Fibroblast of lung (primary cell): ENCODE data around the gene CLSTN2. TPM values are rescaled to one million over a fixed set of nuclear protein-coding genes. Genes with fewer than 3 reads are reported as not detected.

Experiments
- DNase-seq, 2 donors: peaks; one replicate each; pipeline versions ENCODE4 v3.0.0 to v3.0.0-alpha.2; 2010; ENCODE audit warnings: low read depth in 2 of 2
- H2AFZ ChIP-seq: 2 replicates; pipeline ENCODE4 v1.5.1; 2012; ENCODE audit warnings: low read length, control low read depth, inconsistent platforms
- H3K27ac ChIP-seq: 2 replicates; pipeline ENCODE4 v1.5.1; 2011; ENCODE audit warnings: low read length, control low read depth; ENCODE audit not compliant: insufficient read depth
- H3K27me3 ChIP-seq: 2 replicates; pipeline ENCODE4 v1.5.1; 2011; ENCODE audit warnings: mild to moderate bottlenecking, low read length; ENCODE audit not compliant: control insufficient read depth, insufficient read depth
- H3K36me3 ChIP-seq: 2 replicates; pipeline ENCODE4 v1.5.1; 2011; ENCODE audit warnings: low read length; ENCODE audit not compliant: control insufficient read depth, insufficient read depth
- H3K4me1 ChIP-seq: 2 replicates; pipeline ENCODE4 v1.5.1; 2011; ENCODE audit warnings: low read length; ENCODE audit not compliant: control insufficient read depth, insufficient read depth; ENCODE audit errors: extremely low read depth
- H3K4me2 ChIP-seq: 2 replicates; pipeline ENCODE4 v1.5.1; 2011; ENCODE audit warnings: low read length, control low read depth; ENCODE audit not compliant: insufficient read depth; ENCODE audit errors: extremely low read depth
- H3K4me3 ChIP-seq, 4 experiments: fragments of 200-600 bp in 1 of 4; sonication (generic) in 1 of 4; replicated peaks in 1 of 4; 2 replicates each; pipeline ENCODE4 v1.5.1; 2011 to 2016; ENCODE audit warnings: low read length in 4 of 4, low read depth in 3 of 4, mild to moderate bottlenecking in 3 of 4, control low read depth in 2 of 4, inconsistent platforms in 1 of 4, mixed read lengths in 1 of 4; ENCODE audit not compliant: insufficient read depth in 1 of 4; ENCODE audit errors: control extremely low read depth in 1 of 4
- H3K79me2 ChIP-seq: 2 replicates; pipeline ENCODE4 v1.5.1; 2012; ENCODE audit warnings: mild to moderate bottlenecking, low read length, inconsistent platforms; ENCODE audit not compliant: control insufficient read depth, insufficient read depth
- H3K9ac ChIP-seq: 2 replicates; pipeline ENCODE4 v1.5.1; 2011; ENCODE audit warnings: mild to moderate bottlenecking, low read length, control low read depth; ENCODE audit not compliant: insufficient read depth
- H3K9me3 ChIP-seq: 2 replicates; pipeline ENCODE4 v1.5.1; 2012; ENCODE audit warnings: low read depth, low read length; ENCODE audit not compliant: control insufficient read depth, insufficient read depth
- H4K20me1 ChIP-seq: 2 replicates; pipeline ENCODE4 v1.5.1; 2011; ENCODE audit warnings: low read length; ENCODE audit not compliant: control insufficient read depth, insufficient read depth; ENCODE audit errors: extremely low read depth
- EZH2 ChIP-seq: IDR thresholded peaks from 2 replicates; pipeline ENCODE4 v1.5.1; 2012; ENCODE audit warnings: low read length, control low read depth, mild to moderate bottlenecking; ENCODE audit errors: missing control alignments
- polyA plus RNA-seq, 2 donors: library from polyadenylated mRNA; depleted of rRNA in 1 of 2; stranded (reverse) in 1 of 2; unstranded in 1 of 2; fragments of >200 nt; gene quantifications; 2 replicates each; pipeline ENCODE4 v1.2.1, GENCODE V29; 2011 to 2012; ENCODE audit warnings: missing spikeins in 1 of 2
- total RNA-seq: library from RNA; depleted of rRNA; stranded (reverse); fragments of >200 nt; gene quantifications from 2 replicates; pipeline ENCODE4 v1.2.1, GENCODE V29; 2014
- TF ChIP-seq, protein P1 (sequence below), 2 donors: IDR thresholded peaks in 1 of 2; conservative IDR thresholded peaks in 1 of 2; 1 replicate in 1 of 2; 2 replicates in 1 of 2; pipeline ENCODE4 v1.5.1; 2011 to 2012; ENCODE audit warnings: low read length in 2 of 2, control low read depth in 1 of 2, inconsistent platforms in 1 of 2, low read depth in 1 of 2, mild to moderate bottlenecking in 1 of 2

CLSTN2 gene
- total and polyA plus RNA-seq, 2 donors (not counting 1 experiment from before 2014, with no cell fraction given), result under 0.01 to 1.3 TPM

DNA sequence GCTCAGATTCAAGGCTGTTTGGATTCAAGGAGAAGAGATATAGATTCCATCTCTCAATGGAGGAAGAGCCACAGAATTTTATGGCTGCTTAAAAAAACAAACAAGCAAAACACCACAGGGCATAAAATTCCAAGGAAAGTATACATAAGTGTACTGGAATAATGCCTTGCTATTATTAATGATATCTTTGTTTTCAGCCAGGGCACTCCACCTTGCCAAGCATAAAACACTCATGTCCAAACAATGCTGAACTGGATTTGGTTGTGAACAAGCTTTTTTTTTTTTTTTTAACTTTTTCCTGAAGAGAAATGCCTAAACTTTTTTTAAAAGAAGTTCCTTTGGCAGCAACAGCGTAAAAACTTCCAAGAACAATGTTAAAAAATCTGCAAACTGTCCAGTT, 4.8 kb upstream of the CLSTN2 start:
- Histone ChIP-seq H3K79me2 (no peaks in the 10 kb centered on the region), H3K9me3 (no peaks in the 10 kb centered on the region)

DNA sequence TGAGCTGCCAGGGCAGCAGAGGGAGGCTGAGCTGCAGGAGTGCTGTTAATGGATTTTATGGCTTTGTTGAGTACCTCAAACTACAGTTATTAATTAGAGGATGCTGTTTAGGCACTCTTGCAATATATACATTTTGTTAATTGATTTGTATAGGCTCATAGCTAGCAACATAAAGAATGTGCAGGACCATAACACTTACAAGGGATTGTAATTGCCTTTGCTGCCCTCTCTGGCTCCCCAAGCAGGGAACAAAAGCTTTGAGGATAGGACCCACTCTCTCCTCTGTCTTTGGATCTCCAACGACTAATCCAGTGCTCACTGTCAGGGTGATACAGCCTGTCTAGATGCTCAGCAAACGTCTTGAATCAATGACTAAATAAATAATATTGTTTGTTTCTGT, 1.2 kb upstream of the CLSTN2 start:
- Histone ChIP-seq H3K36me3 (no peaks in the 10 kb centered on the region), H3K4me2 (no peak overlapping the region), H3K4me1 (no peaks in the 10 kb centered on the region), H3K9ac (no peak overlapping the region), H3K79me2 (no peaks in the 10 kb centered on the region), H3K27ac (no peak overlapping the region), H4K20me1 (no peaks in the 10 kb centered on the region), H2AFZ (no peak overlapping the region), H3K27me3 (peaks cover 11% of the 10 kb centered on the region), H3K9me3 (no peaks in the 10 kb centered on the region), H3K4me3 (no peak overlapping the region)
- no peak for DNase-seq
- TF ChIP-seq, protein P1, sequence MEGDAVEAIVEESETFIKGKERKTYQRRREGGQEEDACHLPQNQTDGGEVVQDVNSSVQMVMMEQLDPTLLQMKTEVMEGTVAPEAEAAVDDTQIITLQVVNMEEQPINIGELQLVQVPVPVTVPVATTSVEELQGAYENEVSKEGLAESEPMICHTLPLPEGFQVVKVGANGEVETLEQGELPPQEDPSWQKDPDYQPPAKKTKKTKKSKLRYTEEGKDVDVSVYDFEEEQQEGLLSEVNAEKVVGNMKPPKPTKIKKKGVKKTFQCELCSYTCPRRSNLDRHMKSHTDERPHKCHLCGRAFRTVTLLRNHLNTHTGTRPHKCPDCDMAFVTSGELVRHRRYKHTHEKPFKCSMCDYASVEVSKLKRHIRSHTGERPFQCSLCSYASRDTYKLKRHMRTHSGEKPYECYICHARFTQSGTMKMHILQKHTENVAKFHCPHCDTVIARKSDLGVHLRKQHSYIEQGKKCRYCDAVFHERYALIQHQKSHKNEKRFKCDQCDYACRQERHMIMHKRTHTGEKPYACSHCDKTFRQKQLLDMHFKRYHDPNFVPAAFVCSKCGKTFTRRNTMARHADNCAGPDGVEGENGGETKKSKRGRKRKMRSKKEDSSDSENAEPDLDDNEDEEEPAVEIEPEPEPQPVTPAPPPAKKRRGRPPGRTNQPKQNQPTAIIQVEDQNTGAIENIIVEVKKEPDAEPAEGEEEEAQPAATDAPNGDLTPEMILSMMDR (conservative IDR thresholded peaks at IDR 0.05 in 1 of 2, IDR thresholded peaks at IDR 0.05 in 1 of 2; ENCODE audit: low read depth in 1 of 2, low read length in 2 of 2), result no peak
- no peak for TF ChIP-seq EZH2

More for the DNA sequence above, 4.8 kb upstream of the CLSTN2 start:
- H3K4me2 ChIP-seq, result no peak overlapping the region
- H4K20me1 ChIP-seq, result no peaks in the 10 kb centered on the region
- H3K36me3 ChIP-seq, result no peaks in the 10 kb centered on the region
- H3K4me3 ChIP-seq, result no peak overlapping the region
- no peaks in the 10 kb centered on the region for H3K4me1 ChIP-seq
- no peak overlapping the region for H3K9ac ChIP-seq
- peaks cover 4% of the 10 kb centered on the region for H3K27me3 ChIP-seq
- no peak overlapping the region for H2AFZ ChIP-seq
- no peak overlapping the region for H3K27ac ChIP-seq
- DNase-seq, result peak in 1 of 2 donors; percentile 77
- TF ChIP-seq, protein P1 (conservative IDR thresholded peaks at IDR 0.05 in 1 of 2, IDR thresholded peaks at IDR 0.05 in 1 of 2; ENCODE audit: low read depth in 1 of 2, low read length in 2 of 2), result no peak
- TF ChIP-seq EZH2, result no peak

DNA sequence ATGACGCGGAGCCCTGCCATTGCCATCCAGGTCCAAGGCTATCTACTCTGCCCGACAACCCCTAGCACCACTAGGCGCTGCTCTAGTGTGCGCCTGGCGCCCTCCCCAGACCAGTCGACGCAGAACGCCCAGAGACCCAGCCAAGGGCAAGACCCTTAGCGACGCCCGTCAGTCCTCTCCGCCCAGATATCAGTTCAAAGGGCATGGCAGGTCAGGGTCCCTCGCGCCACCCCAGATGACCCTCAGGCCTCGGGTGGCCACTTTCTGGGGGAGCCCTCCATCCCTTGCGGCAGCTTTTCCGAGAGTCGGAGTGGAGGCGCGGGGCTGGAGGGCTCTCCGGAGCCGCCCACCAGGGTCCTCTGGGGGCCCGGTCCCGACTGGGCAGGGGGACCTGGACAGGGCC, 371 bp upstream of the CLSTN2 start:
- H3K27me3 ChIP-seq, result peaks cover 11% of the 10 kb centered on the region
- H3K9ac ChIP-seq, result no peak overlapping the region
- peak; percentile 15 to 57 for DNase-seq
- no peaks in the 10 kb centered on the region for H3K79me2 ChIP-seq
- no peaks in the 10 kb centered on the region for H4K20me1 ChIP-seq
- H3K4me1 ChIP-seq, result no peaks in the 10 kb centered on the region
- no peak overlapping the region for H2AFZ ChIP-seq
- no peak overlapping the region for H3K4me2 ChIP-seq
- no peaks in the 10 kb centered on the region for H3K9me3 ChIP-seq
- H3K4me3 ChIP-seq, result peak overlapping the region in 1 of 4 experiments; percentile 20
- TF ChIP-seq EZH2, result no peak
- TF ChIP-seq, protein P1 (conservative IDR thresholded peaks at IDR 0.05 in 1 of 2, IDR thresholded peaks at IDR 0.05 in 1 of 2; ENCODE audit: low read depth in 1 of 2, low read length in 2 of 2), result no peak
- no peak overlapping the region for H3K27ac ChIP-seq
- no peaks in the 10 kb centered on the region for H3K36me3 ChIP-seq
